ENCODE results near the gene PARVA.

- TF ChIP-seq FOXP4 (CRISPR knock-in tag; IDR thresholded peaks at IDR 0.05) (no peak), SP1 (CRISPR knock-in tag; conservative IDR thresholded peaks at IDR 0.05) (no peak), ESRRA (CRISPR knock-in tag; IDR thresholded peaks at IDR 0.05; ENCODE audit: borderline replicate concordance) (no peak), ATF6 (CRISPR knock-in tag; IDR thresholded peaks at IDR 0.05) (no peak), MLX (CRISPR knock-in tag; IDR thresholded peaks at IDR 0.05) (no peak), ZNF121 (CRISPR knock-in tag; IDR thresholded peaks at IDR 0.05) (no peak), CTCF (IDR thresholded peaks at IDR 0.05) (no peak), FOXP1 (CRISPR knock-in tag; IDR thresholded peaks at IDR 0.05; ENCODE audit: borderline replicate concordance) (no peak), ELF4 (CRISPR knock-in tag; IDR thresholded peaks at IDR 0.05; ENCODE audit: low read depth) (no peak), CREM (CRISPR knock-in tag; IDR thresholded peaks at IDR 0.05) (no peak), NFYB (CRISPR knock-in tag; conservative IDR thresholded peaks at IDR 0.05; ENCODE audit: low read depth) (no peak), CDX4 (CRISPR knock-in tag; IDR thresholded peaks at IDR 0.05; ENCODE audit: borderline replicate concordance) (no peak)
These were observed 20.3 kb upstream of the PARVA start for GRCh38 chr11:12356944-12357655.

Data from WTC11 (cell line).